ENCODE data around the gene PDGFA.

- no peak for TF ChIP-seq ZNF274 (IDR thresholded peaks at IDR 0.05; ENCODE audit: low read depth, low read length)
- TF ChIP-seq SUZ12 (IDR thresholded peaks at IDR 0.05; ENCODE audit: extremely low read depth, insufficient read depth, insufficient read length): no peak
Measured at GRCh38 chr7:473870-474604, 45.6 kb downstream of the PDGFA start.

Data from NT2/D1 (cell line).